LNCaP clone FGC (cell line): ENCODE measurements around the gene PRKG1.

ENCODE experiments used
- DNase-seq: peaks from one replicate; pipeline ENCODE4 v3.0.0-alpha.2; 2011; ENCODE audit warnings: low read depth
- H3K4me3 ChIP-seq: 2 replicates; pipeline ENCODE4 v1.5.1; 2011; ENCODE audit warnings: mild to moderate bottlenecking, low read depth, low read length, control low read depth
- CTCF ChIP-seq: IDR thresholded peaks from 2 replicates; pipeline ENCODE4 v1.5.1; 2012; ENCODE audit warnings: mild to moderate bottlenecking; ENCODE audit not compliant: control insufficient read depth, insufficient read depth; ENCODE audit errors: extremely low read depth

Gene PRKG1

GRCh38 chr10:51918884-51919325 is 844.6 kb downstream of the PRKG1 start:
- H3K4me3 ChIP-seq, result no peak overlapping the region
- DNase-seq, result no peak
- TF ChIP-seq CTCF, result no peak

GRCh38 chr10:51920672-51921071 is 846.4 kb downstream of the PRKG1 start:
- DNase-seq, result no peak

GRCh38 chr10:51924359-51924758 is 850.1 kb downstream of the PRKG1 start:
- no peak for TF ChIP-seq CTCF
- no peak overlapping the region for H3K4me3 ChIP-seq
- no peak for DNase-seq

More at GRCh38 chr10:51920672-51921071, 846.4 kb downstream of the PRKG1 start:
- no peak for TF ChIP-seq CTCF
- no peak overlapping the region for H3K4me3 ChIP-seq

GRCh38 chr10:51926337-51926736 is 852.0 kb downstream of the PRKG1 start:
- no peak for TF ChIP-seq CTCF
- H3K4me3 ChIP-seq, result no peak overlapping the region
- no peak for DNase-seq

GRCh38 chr10:51928162-51928561 is 853.9 kb downstream of the PRKG1 start:
- no peak for TF ChIP-seq CTCF
- H3K4me3 ChIP-seq, result no peak overlapping the region
- DNase-seq, result no peak

- H3K4me3 ChIP-seq, result no peak overlapping the region
- no peak for DNase-seq
- TF ChIP-seq CTCF, result no peak
These were observed 858.2 kb downstream of the PRKG1 start for GRCh38 chr10:51932530-51932929.

GRCh38 chr10:51934373-51934772 is 860.1 kb downstream of the PRKG1 start:
- DNase-seq, result no peak
- no peak for TF ChIP-seq CTCF
- no peak overlapping the region for H3K4me3 ChIP-seq
